GDM1 (cell line): ENCODE measurements around the gene PRR36.
"Not testable (repeated sequence)": the region's sequence is repeated elsewhere in the genome, so short reads cannot be mapped to it uniquely, and the experiment has no call there.

ENCODE experiments used
- DNase-seq: peaks from one replicate; lab custom pipeline; 2025; lab: John Stamatoyannopoulos, UW

The PRR36 gene

GRCh38 chr19:7874076-7874896 lies at the start of gene PRR36:
TSS of gene PRR36 (minus strand) at chr19:7874390. CDS start at chr19:7873689, 701 bp downstream.
- DNase-seq, result peak; percentile 20

- no peak for DNase-seq
Observed at GRCh38 chr19:7923295-7924191, 49.4 kb upstream of the PRR36 start.

GRCh38 chr19:7922836-7923195 lies 48.6 kb upstream of the PRR36 start:
- no peak for DNase-seq

GRCh38 chr19:7921967-7922835 lies 48.0 kb upstream of the PRR36 start:
- no peak for DNase-seq

- no peak for DNase-seq
Observed at GRCh38 chr19:7921302-7921966, 47.2 kb upstream of the PRR36 start.

- DNase-seq, result peak; percentile 99
Observed at GRCh38 chr19:7920519-7921301, 46.5 kb upstream of the PRR36 start.

GRCh38 chr19:7919610-7920518 lies 45.7 kb upstream of the PRR36 start, which contains the start of gene SNAPC2:
TSS of gene SNAPC2 (plus strand) at chr19:7920338. CDS start at chr19:7920367, 29 bp downstream.
- DNase-seq, result peak; percentile 91

- DNase-seq, result no peak
Observed at GRCh38 chr19:7918615-7919421, 44.6 kb upstream of the PRR36 start.

GRCh38 chr19:7918062-7918614 lies 43.9 kb upstream of the PRR36 start:
- DNase-seq, result not testable (repeated sequence)

GRCh38 chr19:7917267-7918061 lies 43.3 kb upstream of the PRR36 start:
- DNase-seq, result no peak

- no peak for DNase-seq
Observed at GRCh38 chr19:7916955-7917266, 42.7 kb upstream of the PRR36 start.

- no peak for DNase-seq
Observed at GRCh38 chr19:7916103-7916954, 42.1 kb upstream of the PRR36 start.

GRCh38 chr19:7915250-7916102 lies 41.3 kb upstream of the PRR36 start:
- no peak for DNase-seq

- no peak for DNase-seq
Observed at GRCh38 chr19:7914598-7915045, 40.4 kb upstream of the PRR36 start, which contains the start of gene TGFBR3L. TSS of gene TGFBR3L (plus strand) at chr19:7914830.

- no peak for DNase-seq
Observed at GRCh38 chr19:7914099-7914498, 39.9 kb upstream of the PRR36 start.

- no peak for DNase-seq
Observed at GRCh38 chr19:7913652-7914051, 39.5 kb upstream of the PRR36 start.
